ENCODE results near the gene PTTG1. TPM values are rescaled to one million over a fixed set of nuclear protein-coding genes. Genes with fewer than 3 reads are reported as not detected.

The PTTG1 gene
- total RNA-seq, 6 donors from 2014 or later = 4.3 to 34.8 (median 9.6) TPM

DNA sequence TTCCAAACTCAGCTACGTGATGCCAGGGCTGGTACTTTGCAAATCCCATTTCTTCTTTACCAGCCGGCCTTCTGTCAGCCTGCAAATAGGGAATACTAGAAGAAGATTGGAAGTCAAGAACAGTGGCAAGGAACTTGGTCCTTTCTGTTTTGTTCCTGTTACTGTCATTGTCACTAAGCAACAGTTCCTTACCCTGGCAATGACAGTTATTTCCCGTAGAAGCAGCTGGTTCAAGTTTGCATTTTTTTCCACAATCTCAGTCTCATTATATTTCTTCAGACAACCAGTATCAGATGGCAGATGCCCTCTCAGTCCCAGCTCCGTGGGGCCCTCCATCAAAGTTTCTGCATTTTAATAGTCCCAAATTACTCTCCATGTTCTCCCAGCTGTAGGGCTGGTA is 42.1 kb upstream of the PTTG1 start:
- DNase-seq (no peak), ATAC-seq (ENCODE audit: low FRiP score in 2 of 2) (peak in 1 of 2 donors; percentile 56)
- 41 to 45% methylated on average over 4 of the region's 4 CpGs for WGBS, 2 donors
- no peaks in the 10 kb centered on the region for H3K9me3 ChIP-seq
- no peaks in the 10 kb centered on the region for H3K27me3 ChIP-seq
- TF ChIP-seq, protein P1, sequence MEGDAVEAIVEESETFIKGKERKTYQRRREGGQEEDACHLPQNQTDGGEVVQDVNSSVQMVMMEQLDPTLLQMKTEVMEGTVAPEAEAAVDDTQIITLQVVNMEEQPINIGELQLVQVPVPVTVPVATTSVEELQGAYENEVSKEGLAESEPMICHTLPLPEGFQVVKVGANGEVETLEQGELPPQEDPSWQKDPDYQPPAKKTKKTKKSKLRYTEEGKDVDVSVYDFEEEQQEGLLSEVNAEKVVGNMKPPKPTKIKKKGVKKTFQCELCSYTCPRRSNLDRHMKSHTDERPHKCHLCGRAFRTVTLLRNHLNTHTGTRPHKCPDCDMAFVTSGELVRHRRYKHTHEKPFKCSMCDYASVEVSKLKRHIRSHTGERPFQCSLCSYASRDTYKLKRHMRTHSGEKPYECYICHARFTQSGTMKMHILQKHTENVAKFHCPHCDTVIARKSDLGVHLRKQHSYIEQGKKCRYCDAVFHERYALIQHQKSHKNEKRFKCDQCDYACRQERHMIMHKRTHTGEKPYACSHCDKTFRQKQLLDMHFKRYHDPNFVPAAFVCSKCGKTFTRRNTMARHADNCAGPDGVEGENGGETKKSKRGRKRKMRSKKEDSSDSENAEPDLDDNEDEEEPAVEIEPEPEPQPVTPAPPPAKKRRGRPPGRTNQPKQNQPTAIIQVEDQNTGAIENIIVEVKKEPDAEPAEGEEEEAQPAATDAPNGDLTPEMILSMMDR (IDR thresholded peaks at IDR 0.05) = no peak
- no peak for TF ChIP-seq EP300 (IDR thresholded peaks at IDR 0.05)
- no peak for TF ChIP-seq POLR2A (IDR thresholded peaks at IDR 0.05)
- no peak for TF ChIP-seq POLR2AphosphoS5 (IDR thresholded peaks at IDR 0.05)
- H3K4me3 ChIP-seq = no peak overlapping the region
- H3K36me3 ChIP-seq = no peaks in the 10 kb centered on the region
- no peak overlapping the region for H3K27ac ChIP-seq
- no peaks in the 10 kb centered on the region for H3K4me1 ChIP-seq

DNA sequence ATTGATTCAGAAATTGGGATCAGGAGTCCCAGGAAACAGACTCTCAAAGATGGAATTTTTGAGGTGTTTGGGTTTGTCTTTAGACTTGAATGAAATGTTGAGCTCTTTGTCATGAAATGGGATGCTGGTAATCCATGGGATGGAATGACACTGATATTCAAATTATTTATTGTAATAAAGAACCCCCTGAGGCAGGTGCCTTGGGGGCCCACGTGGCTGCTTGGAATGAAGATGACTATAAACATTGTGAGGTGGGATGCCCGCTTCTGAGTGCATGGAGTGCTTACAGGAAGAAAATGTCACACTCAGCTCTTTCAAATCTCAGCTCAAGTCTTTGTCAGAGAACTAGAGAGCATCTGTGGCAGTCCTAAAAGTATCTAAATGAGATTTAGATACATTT is 41.6 kb upstream of the PTTG1 start:
- ATAC-seq (ENCODE audit: low FRiP score in 2 of 2) (no peak), DNase-seq (no peak)
- WGBS, 2 donors = 81 to 84% methylated on average over 2 of the region's 2 CpGs
- Histone ChIP-seq H3K36me3 (no peaks in the 10 kb centered on the region), H3K27me3 (no peaks in the 10 kb centered on the region), H3K4me1 (no peaks in the 10 kb centered on the region), H3K27ac (no peak overlapping the region), H3K4me3 (no peak overlapping the region), H3K9me3 (no peaks in the 10 kb centered on the region)
- TF ChIP-seq EP300 (IDR thresholded peaks at IDR 0.05) = no peak
- TF ChIP-seq, protein P1 (IDR thresholded peaks at IDR 0.05) = no peak
- no peak for TF ChIP-seq POLR2A (IDR thresholded peaks at IDR 0.05)
- TF ChIP-seq POLR2AphosphoS5 (IDR thresholded peaks at IDR 0.05) = no peak

DNA sequence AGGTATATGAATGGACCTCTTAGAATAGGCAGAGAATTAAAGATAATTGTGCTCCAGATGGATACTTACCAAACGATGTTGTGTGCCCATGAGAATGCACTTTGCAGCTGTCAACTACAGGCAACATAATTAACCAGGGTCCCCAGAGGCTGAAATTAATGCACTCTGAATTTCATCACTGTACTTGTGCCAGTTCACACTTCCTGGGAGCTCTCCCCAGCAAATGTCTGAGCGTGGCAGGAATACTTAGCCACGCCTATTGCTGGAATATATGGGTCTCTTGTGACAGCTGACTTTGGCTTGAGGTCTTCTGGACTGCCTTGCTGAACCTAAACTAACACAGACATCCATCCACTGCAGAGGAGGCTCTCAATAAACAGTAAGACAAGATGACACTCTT is 39.3 kb upstream of the PTTG1 start:
- ATAC-seq (ENCODE audit: low FRiP score in 2 of 2) (no peak), DNase-seq (no peak)
- Histone ChIP-seq H3K4me1 (no peaks in the 10 kb centered on the region), H3K27ac (no peak overlapping the region), H3K36me3 (no peaks in the 10 kb centered on the region), H3K4me3 (no peak overlapping the region), H3K9me3 (peaks cover 3 to 6% (median 5%) of the 10 kb centered on the region in 4 donors), H3K27me3 (no peaks in the 10 kb centered on the region)
- WGBS, 2 donors = 80 to 88% methylated on average over 3 of the region's 3 CpGs
- TF ChIP-seq POLR2A (IDR thresholded peaks at IDR 0.05) (no peak), POLR2AphosphoS5 (IDR thresholded peaks at IDR 0.05) (no peak), EP300 (IDR thresholded peaks at IDR 0.05) (no peak)
- TF ChIP-seq, protein P1 (IDR thresholded peaks at IDR 0.05) = no peak

DNA sequence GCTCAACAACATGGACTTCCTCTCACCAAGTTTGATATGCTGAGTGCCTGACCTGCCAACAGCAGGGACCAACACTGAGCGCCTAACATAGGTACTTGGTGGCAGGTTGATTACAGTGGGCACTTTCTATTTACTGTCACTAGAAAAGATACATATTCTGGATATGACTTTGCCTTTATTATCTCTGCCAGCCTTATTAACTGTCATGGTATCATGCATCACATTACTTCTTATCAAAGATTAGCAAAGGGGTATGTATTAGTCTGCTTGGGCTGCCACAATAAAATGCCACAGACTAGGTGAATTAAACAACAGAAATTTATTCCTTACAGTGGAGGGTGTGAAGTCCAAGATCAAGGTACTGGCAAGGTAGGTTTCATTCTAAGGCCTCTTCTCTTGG is 37.0 kb upstream of the PTTG1 start:
- Histone ChIP-seq H3K27me3 (no peaks in the 10 kb centered on the region), H3K4me3 (no peak overlapping the region), H3K27ac (no peak overlapping the region), H3K4me1 (no peaks in the 10 kb centered on the region), H3K36me3 (no peaks in the 10 kb centered on the region), H3K9me3 (peaks cover 7 to 12% (median 11%) of the 10 kb centered on the region in 4 donors)
- TF ChIP-seq, protein P1 (IDR thresholded peaks at IDR 0.05) = no peak
- TF ChIP-seq POLR2A (IDR thresholded peaks at IDR 0.05) = no peak
- no peak for TF ChIP-seq EP300 (IDR thresholded peaks at IDR 0.05)
- TF ChIP-seq POLR2AphosphoS5 (IDR thresholded peaks at IDR 0.05) = no peak
- DNase-seq (no peak), ATAC-seq (ENCODE audit: low FRiP score in 2 of 2) (no peak)
- WGBS, 2 donors = 75 to 94% methylated on average over 1 of the region's 1 CpG

DNA sequence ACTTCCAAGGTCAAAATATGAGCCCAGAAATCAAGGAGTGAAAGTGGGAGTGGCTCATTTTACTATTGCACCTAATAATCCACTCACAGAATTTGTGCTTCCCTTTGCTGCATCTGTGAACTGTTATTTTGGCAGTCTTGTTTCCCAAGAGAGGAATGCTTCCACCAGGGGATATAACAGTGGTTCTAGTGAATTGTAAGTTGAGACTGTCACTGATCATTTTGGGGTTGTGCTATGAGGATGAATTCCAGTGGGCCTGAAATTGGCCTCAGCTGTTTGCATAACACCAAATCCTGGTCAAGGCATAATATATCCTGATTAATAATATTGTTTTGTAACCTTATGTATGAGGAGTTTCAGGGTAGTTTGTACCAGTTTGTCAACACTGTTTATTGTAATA is 36.2 kb upstream of the PTTG1 start:
- Histone ChIP-seq H3K27ac (no peak overlapping the region), H3K4me3 (no peak overlapping the region), H3K36me3 (no peaks in the 10 kb centered on the region), H3K4me1 (no peaks in the 10 kb centered on the region), H3K9me3 (peaks cover 7 to 12% (median 11%) of the 10 kb centered on the region in 4 donors), H3K27me3 (no peaks in the 10 kb centered on the region)
- DNase-seq (no peak), ATAC-seq (ENCODE audit: low FRiP score in 2 of 2) (no peak)
- TF ChIP-seq, protein P1 (IDR thresholded peaks at IDR 0.05) = no peak
- TF ChIP-seq POLR2A (IDR thresholded peaks at IDR 0.05) (no peak), EP300 (IDR thresholded peaks at IDR 0.05) (no peak), POLR2AphosphoS5 (IDR thresholded peaks at IDR 0.05) (no peak)
